GM11168 (cell line): ENCODE measurements around the gene CTCF.
"Not testable (repeated sequence)": the region's sequence is repeated elsewhere in the genome, so short reads cannot be mapped to it uniquely, and the experiment has no call there.

ENCODE experiments used
- in situ Hi-C: fragments of 300-500 bp; cut with MboI; formaldehyde crosslinking; loops from one replicate; pipeline ENCODE4 v1.12.0; 2022; ENCODE audit warnings: low sequenced_read_pairs; ENCODE audit not compliant: unreplicated experiment

CTCF gene

GRCh38 chr16:67533024-67533560 is 29.2 kb upstream of the CTCF start:
- in situ Hi-C loops = no loop called here

- in situ Hi-C loops = not testable (repeated sequence)
These were observed 28.3 kb upstream of the CTCF start for GRCh38 chr16:67533987-67534386.

DNA sequence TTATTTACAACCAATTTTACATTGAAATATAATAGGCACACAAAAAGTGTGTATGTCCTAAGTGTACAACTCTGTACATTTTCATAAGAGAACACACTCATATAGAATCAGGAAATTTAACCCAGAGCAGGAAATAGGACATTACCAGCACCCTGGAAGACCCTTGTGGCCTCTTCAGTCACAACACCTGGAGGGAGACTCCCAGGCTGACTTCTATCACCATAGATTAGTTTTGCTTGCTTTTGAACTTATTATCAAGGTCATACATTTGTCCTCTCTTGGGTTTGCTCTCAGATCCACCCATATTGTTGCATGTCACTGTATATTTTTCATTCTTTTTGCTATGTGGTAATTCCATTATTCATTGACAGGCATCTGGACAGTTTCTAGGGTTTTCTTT is 27.9 kb upstream of the CTCF start:
- in situ Hi-C loops = no loop called here

DNA sequence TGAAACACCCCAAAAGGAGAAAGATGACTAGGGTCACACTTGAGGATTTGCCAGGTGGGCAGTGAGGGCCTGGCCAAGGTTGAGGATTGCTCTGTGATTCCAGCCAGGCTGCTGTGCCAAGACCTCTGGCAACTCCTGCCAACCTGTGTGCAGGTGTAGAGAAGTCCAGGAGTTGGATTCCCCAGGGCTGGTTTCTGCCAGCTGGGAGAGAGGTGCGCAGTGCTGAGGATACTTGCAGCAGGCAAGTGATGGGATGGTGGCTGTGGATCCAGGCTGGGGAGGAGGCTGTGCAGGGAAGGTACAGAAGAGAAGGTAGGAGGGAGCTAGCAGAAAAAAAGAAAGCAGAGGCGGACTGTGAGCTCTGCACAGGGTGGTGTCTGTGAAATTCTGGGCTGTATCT is 27.1 kb upstream of the CTCF start:
- in situ Hi-C loops = no loop called here

GRCh38 chr16:67537270-67537635 is 25.1 kb upstream of the CTCF start:
- in situ Hi-C loops = no loop called here

GRCh38 chr16:67537636-67538591 is 24.4 kb upstream of the CTCF start:
- in situ Hi-C loops = no loop called here

- in situ Hi-C loops = no loop called here
These were observed 23.6 kb upstream of the CTCF start for GRCh38 chr16:67538666-67539101.

DNA sequence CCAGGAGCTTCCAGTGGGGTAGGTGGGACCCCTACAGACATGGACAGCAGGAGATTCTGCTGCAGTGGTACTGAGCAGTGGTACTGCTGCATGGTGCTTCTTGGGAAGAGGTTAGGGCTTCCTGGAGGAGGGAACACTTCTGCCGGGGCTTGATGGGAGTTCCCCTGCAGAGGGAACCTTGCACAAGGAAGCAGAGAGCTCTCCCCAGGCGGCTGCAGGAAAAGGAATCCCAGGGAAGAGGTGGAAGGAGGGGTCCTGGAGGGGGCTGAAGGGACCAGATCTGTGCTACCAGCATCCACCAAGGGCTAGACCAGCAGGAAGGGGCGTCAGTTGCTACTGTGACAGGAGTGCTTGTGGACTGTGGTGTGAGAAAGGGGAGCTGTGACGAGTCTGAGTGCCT is 23.1 kb upstream of the CTCF start:
- in situ Hi-C loops = no loop called here

DNA sequence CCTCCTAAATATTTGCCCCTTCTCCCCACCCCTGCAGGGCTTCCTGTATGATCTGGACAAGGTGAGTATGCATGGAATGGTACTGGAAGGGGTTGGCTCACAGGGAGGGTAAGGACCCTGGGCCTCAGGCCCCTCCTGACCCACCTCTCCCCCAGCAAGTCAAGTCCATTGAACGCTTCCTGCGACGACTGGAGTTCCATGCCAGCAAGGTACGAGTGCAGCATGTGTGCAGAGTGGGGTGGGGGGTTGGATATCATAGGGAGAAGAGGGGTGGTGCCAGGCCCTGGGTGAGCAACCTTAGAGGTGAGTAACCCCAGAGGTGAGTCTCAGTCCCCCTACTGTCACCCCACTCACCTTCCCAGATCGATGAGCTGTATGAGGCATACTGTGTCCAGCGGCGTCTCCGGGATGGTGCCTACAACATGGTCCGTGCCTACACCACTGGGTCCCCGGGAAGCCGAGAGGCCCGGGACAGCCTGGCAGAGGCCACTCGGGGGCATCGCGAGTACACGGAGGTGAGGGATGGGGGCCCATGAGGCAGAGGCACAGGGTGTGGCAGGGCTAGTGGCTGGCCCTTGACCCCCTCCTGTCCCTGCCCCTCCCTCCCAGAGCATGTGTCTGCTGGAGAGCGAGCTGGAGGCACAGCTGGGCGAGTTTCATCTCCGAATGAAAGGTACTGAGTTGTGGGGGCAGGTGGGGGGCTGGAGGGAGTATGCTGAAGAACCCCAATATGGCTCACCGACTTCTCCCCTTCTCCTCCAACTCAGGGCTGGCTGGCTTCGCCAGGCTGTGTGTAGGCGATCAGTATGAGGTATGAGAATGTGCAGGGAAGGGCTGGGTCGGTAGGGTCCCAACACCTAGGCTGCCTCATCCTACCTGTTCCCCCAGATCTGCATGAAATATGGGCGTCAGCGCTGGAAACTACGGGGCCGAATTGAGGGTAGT is 22.4 kb upstream of the CTCF start:
- in situ Hi-C loops = no loop called here

GRCh38 chr16:67540756-67541155 is 21.6 kb upstream of the CTCF start:
- in situ Hi-C loops = no loop called here

- in situ Hi-C loops = no loop called here
These were observed 20.7 kb upstream of the CTCF start for GRCh38 chr16:67541391-67542263.

GRCh38 chr16:67542464-67542863 is 19.9 kb upstream of the CTCF start:
- in situ Hi-C loops = no loop called here

DNA sequence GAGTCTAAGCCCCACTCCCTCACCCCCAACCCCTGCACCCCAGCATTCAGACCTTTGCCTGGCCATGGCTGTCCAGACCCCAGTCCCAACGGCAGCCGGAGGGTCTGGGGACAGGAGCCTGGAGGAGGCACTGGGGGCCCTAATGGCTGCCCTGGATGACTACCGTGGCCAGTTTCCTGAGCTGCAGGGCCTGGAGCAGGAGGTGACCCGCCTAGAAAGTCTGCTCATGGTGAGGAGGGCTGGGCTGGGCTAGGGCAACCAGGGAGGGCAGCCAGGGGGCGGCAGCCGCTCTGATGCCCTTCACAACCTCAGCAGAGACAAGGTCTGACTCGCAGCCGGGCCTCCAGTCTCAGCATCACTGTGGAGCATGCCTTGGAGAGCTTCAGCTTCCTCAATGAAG is 19.3 kb upstream of the CTCF start:
- in situ Hi-C loops = no loop called here

GRCh38 chr16:67543582-67543981 is 18.7 kb upstream of the CTCF start:
- in situ Hi-C loops = no loop called here

- in situ Hi-C loops = no loop called here
These were observed 17.9 kb upstream of the CTCF start for GRCh38 chr16:67544329-67544841.

DNA sequence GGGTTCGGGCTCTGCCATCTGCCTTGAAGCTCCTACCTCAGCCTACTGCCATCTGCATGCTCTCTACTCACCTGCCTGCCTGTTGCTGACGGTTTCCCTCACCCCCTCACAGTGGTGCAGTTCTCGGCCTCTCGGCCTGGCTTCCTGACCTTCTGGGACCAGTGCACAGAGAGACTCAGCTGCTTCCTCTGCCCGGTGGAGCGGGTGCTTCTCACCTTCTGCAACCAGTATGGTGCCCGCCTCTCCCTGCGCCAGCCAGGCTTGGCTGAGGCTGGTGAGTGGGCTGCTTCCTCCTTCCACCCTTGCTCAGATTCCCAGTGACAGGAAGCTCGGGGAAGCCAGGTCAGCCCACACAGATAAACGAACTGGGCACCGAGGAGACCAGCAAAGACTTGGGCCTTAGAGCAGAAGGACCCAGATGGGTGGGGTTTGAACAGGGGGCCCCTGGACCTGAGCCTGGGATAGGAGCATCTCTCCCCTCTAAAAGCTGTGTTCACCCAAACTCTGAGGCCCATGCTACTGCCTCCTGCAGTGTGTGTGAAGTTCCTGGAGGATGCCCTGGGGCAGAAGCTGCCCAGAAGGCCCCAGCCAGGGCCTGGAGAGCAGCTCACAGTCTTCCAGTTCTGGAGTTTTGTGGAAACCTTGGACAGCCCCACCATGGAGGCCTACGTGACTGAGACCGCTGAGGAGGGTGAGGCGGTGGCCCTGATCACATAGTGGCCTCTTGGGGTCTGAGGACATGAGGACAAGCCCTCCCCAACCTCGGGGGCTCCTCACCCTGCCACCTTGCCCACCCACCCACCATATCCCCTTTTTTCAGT is 17.3 kb upstream of the CTCF start:
- in situ Hi-C loops = no loop called here

GRCh38 chr16:67545665-67546024 is 16.7 kb upstream of the CTCF start:
- in situ Hi-C loops = no loop called here

GRCh38 chr16:67546091-67546501 is 16.2 kb upstream of the CTCF start:
- in situ Hi-C loops = no loop called here
